Measurements from ENCODE around the gene OR1A1.
"Not testable (repeated sequence)": the region's sequence is repeated elsewhere in the genome, so short reads cannot be mapped to it uniquely, and the experiment has no call there.

Gene OR1A1

DNA sequence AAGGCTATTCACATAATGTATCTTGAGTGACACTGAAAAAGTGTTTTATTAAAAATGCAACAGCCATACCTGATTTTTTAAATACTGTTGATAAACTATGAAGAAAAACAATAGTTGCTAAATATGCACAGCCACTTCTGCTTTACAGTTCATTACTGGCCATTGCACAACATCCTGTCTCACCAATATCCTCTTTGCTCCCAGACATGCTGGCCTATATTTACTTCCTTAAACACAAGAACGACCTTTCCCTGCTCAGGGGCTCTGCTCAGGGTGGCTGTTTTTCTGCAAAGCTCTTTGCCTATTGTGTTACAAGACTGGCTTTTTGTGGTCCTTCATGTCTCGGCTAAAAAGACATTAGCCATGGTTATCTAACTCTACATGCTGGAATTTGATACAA lies 31.2 kb downstream of the OR1A1 start:
- H3K27me3 ChIP-seq (ENCODE audit: insufficient read depth, low read length); H3K4me1 ChIP-seq (ENCODE audit: insufficient read depth, low read length); H3K4me3 ChIP-seq (ENCODE audit: low read length); H3K9ac ChIP-seq (ENCODE audit: low read depth, low read length); H3K36me3 ChIP-seq (ENCODE audit: insufficient read depth, low read depth, low read length); H3K27ac ChIP-seq (ENCODE audit: low read length); H3K9me3 ChIP-seq (ENCODE audit: insufficient read depth, low read depth, low read length): not testable (repeated sequence)

GRCh38 chr17:3241044-3241443 lies 33.6 kb downstream of the OR1A1 start:
- not testable (repeated sequence) for H3K9ac ChIP-seq (ENCODE audit: low read depth, low read length); H3K27ac ChIP-seq (ENCODE audit: low read length); H3K4me1 ChIP-seq (ENCODE audit: insufficient read depth, low read length); H3K36me3 ChIP-seq (ENCODE audit: insufficient read depth, low read depth, low read length); H3K4me3 ChIP-seq (ENCODE audit: low read length); H3K9me3 ChIP-seq (ENCODE audit: insufficient read depth, low read depth, low read length); H3K27me3 ChIP-seq (ENCODE audit: insufficient read depth, low read length)

GRCh38 chr17:3244841-3245240 lies 37.4 kb downstream of the OR1A1 start:
- H3K4me3 ChIP-seq (ENCODE audit: low read length); H3K27me3 ChIP-seq (ENCODE audit: insufficient read depth, low read length); H3K27ac ChIP-seq (ENCODE audit: low read length); H3K9ac ChIP-seq (ENCODE audit: low read depth, low read length); H3K36me3 ChIP-seq (ENCODE audit: insufficient read depth, low read depth, low read length); H3K9me3 ChIP-seq (ENCODE audit: insufficient read depth, low read depth, low read length); H3K4me1 ChIP-seq (ENCODE audit: insufficient read depth, low read length): not testable (repeated sequence)

DNA sequence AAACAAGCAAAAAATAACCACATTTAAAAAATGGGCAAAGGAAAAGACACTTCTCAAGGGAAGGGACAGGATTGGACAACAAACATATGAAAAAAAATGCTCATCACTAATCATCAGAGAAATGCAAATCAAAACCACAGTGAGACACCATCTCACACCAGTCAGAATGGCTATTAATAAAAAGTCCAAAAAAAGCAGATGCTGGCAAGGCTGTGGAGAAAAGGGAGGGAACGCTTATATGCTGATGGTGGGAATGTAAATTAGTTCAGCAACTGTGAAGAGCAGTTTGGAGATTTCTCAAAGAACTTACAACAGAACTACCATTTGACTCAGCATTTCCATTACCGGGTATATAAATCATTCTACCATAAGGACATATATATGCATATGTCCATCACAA lies 41.5 kb downstream of the OR1A1 start:
- not testable (repeated sequence) for H3K27ac ChIP-seq (ENCODE audit: low read length); H3K36me3 ChIP-seq (ENCODE audit: insufficient read depth, low read depth, low read length); H3K27me3 ChIP-seq (ENCODE audit: insufficient read depth, low read length); H3K4me1 ChIP-seq (ENCODE audit: insufficient read depth, low read length); H3K9ac ChIP-seq (ENCODE audit: low read depth, low read length); H3K9me3 ChIP-seq (ENCODE audit: insufficient read depth, low read depth, low read length); H3K4me3 ChIP-seq (ENCODE audit: low read length)

DNA sequence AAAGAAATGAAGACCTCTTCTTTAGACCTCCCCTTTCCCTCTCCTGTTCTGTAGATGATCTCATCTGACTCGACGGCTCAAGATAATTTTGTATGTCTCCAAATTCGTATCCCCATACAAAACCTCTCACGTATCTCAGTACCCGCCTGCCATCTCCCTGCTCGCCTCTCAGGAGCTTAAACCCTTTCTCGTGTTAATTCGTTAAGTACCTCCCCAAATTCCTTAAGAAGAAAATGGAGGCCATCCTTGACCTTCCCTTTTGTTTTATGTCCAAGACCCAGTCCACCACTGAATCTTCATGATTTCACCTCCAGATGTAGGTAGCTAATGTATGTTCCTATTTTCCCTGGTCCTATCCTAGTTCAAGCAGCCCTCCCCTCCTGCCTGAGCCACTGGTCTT lies 49.1 kb downstream of the OR1A1 start:
- Histone ChIP-seq H3K9ac (ENCODE audit: low read depth, low read length) (no peak overlapping the region; the same call in 1 of the 2 replicates), H3K36me3 (ENCODE audit: insufficient read depth, low read depth, low read length) (no peaks in the 10 kb centered on the region), H3K27me3 (ENCODE audit: insufficient read depth, low read length) (no peaks in the 10 kb centered on the region), H3K4me3 (ENCODE audit: low read length) (no peak overlapping the region), H3K4me1 (ENCODE audit: insufficient read depth, low read length) (no peaks in the 10 kb centered on the region; the same call in 1 of the 2 replicates), H3K27ac (ENCODE audit: low read length) (no peak overlapping the region), H3K9me3 (ENCODE audit: insufficient read depth, low read depth, low read length) (0 out of 2 replicates have a peak, but pooled peaks cover 4% of the 10 kb centered on the region)

DNA sequence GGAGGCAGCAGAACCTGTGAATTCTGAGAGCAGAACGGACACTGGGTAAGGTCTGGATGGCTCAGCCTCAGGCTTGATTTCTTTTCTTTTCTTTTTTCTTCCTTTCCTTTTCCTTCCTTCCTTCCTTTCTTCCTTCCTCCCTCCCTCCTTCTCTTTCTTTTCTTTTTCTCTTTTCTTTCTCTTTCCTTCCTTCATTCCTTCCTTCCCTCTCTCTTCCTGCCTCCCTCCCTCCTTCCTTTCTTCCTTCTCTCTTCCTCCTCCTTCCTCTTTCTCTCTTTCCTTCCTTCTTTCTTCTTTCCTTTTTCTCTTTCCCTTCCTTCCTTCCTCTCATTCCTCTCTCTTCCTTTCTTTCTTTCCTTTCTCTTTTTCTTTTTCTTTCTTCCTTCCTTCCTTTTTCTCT lies 52.7 kb downstream of the OR1A1 start:
- Histone ChIP-seq H3K9me3 (ENCODE audit: insufficient read depth, low read depth, low read length) (0 out of 2 replicates have a peak, but pooled peaks cover 4% of the 10 kb centered on the region), H3K27ac (ENCODE audit: low read length) (no peak overlapping the region), H3K4me1 (ENCODE audit: insufficient read depth, low read length) (no peaks in the 10 kb centered on the region; the same call in 1 of the 2 replicates), H3K4me3 (ENCODE audit: low read length) (no peak overlapping the region), H3K36me3 (ENCODE audit: insufficient read depth, low read depth, low read length) (no peaks in the 10 kb centered on the region), H3K9ac (ENCODE audit: low read depth, low read length) (no peak overlapping the region), H3K27me3 (ENCODE audit: insufficient read depth, low read length) (no peaks in the 10 kb centered on the region)

- no peaks in the 10 kb centered on the region for H3K27me3 ChIP-seq (ENCODE audit: insufficient read depth, low read length)
- H3K9ac ChIP-seq (ENCODE audit: low read depth, low read length): no peak overlapping the region
- no peaks in the 10 kb centered on the region; the same call in 1 of the 2 replicates for H3K4me1 ChIP-seq (ENCODE audit: insufficient read depth, low read length)
- H3K27ac ChIP-seq (ENCODE audit: low read length): no peak overlapping the region
- H3K9me3 ChIP-seq (ENCODE audit: insufficient read depth, low read depth, low read length): 0 out of 2 replicates have a peak, but pooled peaks cover 4% of the 10 kb centered on the region
- no peaks in the 10 kb centered on the region for H3K36me3 ChIP-seq (ENCODE audit: insufficient read depth, low read depth, low read length)
- no peak overlapping the region for H3K4me3 ChIP-seq (ENCODE audit: low read length)
These were observed 53.1 kb downstream of the OR1A1 start for GRCh38 chr17:3260600-3260999.

Data from iPS-20b (cell line).